GM19395 (cell line): ENCODE data around the gene GPR89B.
"Not testable (repeated sequence)": the region's sequence is repeated elsewhere in the genome, so short reads cannot be mapped to it uniquely, and the experiment has no call there.

Experiments
- ATAC-seq: cut with Tn5 transposase; IDR thresholded peaks from one replicate; pipeline ENCODE4 v1.9.1; 2021; ENCODE audit warnings: mild to moderate bottlenecking, moderate library complexity; ENCODE audit not compliant: unreplicated experiment

The GPR89B gene

GRCh38 chr1:147935296-147935695 is 7.1 kb downstream of the GPR89B start:
- not testable (repeated sequence) for ATAC-seq

GRCh38 chr1:147940456-147940855 is 12.2 kb downstream of the GPR89B start:
- ATAC-seq = not testable (repeated sequence)

- ATAC-seq = not testable (repeated sequence)
Observed at GRCh38 chr1:147942563-147942962, 14.3 kb downstream of the GPR89B start.

DNA sequence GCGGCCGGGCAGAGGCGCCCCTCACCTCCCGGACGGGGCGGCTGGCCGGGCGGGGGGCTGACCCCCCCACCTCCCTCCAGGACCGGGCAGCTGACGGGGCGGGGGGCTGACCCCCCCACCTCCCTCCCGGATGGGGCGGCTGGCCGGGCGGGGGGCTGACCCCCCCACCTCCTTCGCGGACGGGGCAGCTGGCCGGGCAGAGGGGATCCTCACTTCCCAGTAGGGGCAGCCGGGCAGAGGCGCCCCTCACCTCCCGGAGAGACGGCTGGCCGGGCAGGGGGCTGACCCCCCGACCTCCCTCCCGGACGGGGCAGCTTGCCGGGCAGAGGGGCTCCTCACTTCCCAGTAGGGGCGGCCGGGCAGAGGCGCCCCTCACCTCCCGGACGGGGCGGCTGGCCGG is 21.3 kb downstream of the GPR89B start:
- ATAC-seq = not testable (repeated sequence)

DNA sequence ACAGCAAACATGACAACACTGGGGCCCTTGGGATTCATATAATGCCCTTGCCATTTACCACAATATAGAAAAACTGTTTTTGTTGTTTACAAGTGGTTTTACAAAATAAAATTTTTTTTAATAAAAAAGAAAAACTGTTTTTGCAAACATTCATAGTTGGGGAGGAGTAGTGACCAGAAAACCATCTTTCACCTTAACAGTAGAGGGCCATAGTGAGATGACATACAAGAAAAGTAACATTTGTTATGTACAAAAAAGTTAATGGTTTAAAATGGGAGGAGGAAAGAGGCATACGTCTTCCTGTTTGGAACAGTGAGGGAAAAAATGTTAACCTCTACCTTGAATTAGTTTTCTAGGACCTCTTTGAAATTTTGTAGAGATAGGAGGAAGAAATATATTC is 30.7 kb downstream of the GPR89B start:
- ATAC-seq = not testable (repeated sequence)

- ATAC-seq = not testable (repeated sequence)
Observed at GRCh38 chr1:147959680-147960079, 31.5 kb downstream of the GPR89B start.

GRCh38 chr1:147964575-147964974 is 36.4 kb downstream of the GPR89B start:
- not testable (repeated sequence) for ATAC-seq

DNA sequence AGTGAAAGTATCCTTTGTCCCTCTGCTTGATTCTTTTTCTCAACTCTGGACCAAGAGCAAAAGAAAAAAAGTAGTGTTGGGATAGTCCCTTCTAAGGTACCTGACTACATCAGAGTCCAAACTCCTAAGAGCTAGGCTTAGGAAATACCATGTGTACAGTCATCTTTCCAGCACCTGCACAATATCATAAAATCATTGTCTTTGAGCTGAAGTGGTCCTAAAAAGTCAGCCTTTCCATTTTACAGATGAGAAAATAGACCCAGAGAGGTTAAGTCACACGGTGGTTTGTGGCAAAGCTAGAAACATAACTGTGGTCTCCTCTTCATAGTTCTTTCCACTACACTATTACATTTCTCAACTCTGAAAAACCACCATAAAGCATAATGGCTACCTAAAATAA is 38.4 kb downstream of the GPR89B start:
- not testable (repeated sequence) for ATAC-seq

DNA sequence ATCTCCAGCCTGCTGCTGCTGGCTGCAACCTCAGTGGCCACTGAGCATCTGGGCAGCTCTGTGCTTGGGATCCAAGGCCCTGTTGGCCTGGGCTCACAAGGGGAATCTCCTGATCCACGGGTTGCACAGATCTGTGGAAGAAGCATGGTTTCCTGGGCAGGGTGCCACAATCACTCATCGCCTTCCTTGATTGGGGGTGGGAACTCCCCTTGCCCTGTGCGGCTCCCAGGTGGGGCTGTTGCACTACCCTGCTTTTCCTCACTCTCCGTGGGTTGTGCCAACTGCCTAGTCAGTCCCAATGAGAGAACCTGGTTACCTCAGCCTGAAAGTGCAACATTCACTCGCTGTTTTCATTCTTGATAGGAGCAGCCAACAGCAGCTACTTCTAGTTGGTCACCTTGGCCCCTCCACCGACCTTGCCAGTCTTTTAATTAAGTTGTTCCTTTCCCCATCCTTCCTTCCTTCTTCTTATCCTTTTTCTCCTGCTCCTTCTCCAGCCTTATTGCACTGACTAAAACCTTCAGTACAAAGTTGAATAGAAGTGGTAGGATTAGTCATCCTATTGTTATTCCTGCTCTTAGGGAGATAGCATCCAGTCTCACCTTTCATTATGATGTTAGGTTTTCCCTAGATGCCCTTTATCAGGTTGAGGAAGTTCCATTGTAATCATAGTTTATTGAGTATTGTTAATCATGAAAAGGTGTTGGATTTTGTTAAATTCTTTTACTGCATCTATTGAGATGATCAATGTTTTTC is 50.9 kb downstream of the GPR89B start:
- ATAC-seq = not testable (repeated sequence)

GRCh38 chr1:147985374-147985773 is 57.2 kb downstream of the GPR89B start:
- not testable (repeated sequence) for ATAC-seq

GRCh38 chr1:147987893-147988292 is 59.7 kb downstream of the GPR89B start:
- ATAC-seq = not testable (repeated sequence)

DNA sequence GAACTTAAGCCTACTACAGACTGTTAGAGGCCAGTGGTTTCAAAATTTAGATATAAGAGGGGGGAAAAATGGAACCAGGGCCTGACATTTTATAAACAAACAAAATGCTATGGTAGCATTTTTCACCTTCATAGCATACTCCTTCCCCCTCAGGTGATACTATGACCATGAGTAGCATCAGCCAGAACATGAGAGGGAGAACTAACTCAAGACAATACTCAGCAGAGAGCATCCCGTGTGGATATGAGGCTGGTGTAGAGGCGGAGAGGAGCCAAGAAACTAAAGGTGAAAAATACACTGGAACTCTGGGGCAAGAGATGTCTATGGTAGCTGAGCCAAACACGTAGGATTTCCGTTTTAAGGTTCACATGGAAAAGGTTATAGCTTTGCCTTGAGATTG is 64.7 kb downstream of the GPR89B start:
- ATAC-seq = not testable (repeated sequence)

- not testable (repeated sequence) for ATAC-seq
Observed at GRCh38 chr1:147993400-147993799, 65.2 kb downstream of the GPR89B start.

DNA sequence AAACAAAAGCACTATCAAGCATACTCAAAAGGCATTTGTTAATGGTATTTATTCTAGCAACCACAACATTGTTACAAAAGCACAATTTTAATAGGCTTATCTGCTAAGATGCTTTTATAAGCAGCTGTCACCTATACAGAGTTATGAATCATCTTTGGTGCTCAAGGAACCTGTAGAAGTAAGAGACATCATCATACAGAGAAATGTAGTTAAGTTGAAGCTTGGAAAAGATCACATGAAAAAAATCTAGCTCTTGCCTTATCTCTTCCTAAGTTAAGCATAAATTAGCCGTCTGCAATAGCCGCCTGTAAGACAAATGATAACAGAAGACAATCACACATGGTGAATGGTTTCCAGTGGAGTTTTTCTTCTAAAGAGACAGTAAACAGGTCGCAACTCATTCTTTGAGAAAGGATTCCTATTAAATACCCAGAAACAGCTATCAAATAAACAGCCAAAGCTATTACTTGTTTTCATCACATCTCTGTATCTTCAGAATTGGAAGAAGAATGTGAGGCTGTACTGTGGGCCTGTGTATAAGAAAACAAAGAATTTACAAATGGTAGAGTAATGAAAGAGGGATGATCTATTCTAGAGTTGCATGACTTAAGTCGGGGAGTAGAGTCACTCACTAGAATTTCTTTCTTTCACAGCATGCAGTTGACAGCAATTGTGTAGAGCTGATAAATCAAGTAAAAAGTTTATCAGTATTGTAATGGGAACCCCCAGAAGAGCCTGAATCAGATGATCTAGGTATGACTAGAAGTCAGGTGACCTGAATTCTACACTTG is 65.8 kb downstream of the GPR89B start:
- ATAC-seq = not testable (repeated sequence)

- ATAC-seq = not testable (repeated sequence)
Observed at GRCh38 chr1:147996088-147996487, 67.9 kb downstream of the GPR89B start.

DNA sequence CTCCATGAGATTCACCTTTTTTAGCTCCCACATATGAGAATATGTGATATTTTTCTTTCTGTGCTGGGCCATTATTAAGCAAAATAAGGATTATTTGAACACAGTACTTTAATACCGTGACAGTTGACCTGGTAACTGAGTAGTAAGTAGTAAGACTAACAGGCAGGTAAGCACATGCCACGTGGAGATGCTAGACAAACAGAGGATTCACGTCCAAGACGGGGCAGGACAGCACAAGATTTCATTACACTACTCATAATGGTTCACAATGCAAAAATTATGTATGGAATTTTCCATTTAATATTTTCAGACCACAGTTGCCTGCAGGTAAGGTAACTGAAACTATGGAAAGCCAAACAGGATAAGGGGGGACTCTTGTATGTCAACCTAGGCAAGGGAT is 79.5 kb downstream of the GPR89B start:
- not testable (repeated sequence) for ATAC-seq

GRCh38 chr1:148010527-148010926 is 82.3 kb downstream of the GPR89B start:
- no peak for ATAC-seq

DNA sequence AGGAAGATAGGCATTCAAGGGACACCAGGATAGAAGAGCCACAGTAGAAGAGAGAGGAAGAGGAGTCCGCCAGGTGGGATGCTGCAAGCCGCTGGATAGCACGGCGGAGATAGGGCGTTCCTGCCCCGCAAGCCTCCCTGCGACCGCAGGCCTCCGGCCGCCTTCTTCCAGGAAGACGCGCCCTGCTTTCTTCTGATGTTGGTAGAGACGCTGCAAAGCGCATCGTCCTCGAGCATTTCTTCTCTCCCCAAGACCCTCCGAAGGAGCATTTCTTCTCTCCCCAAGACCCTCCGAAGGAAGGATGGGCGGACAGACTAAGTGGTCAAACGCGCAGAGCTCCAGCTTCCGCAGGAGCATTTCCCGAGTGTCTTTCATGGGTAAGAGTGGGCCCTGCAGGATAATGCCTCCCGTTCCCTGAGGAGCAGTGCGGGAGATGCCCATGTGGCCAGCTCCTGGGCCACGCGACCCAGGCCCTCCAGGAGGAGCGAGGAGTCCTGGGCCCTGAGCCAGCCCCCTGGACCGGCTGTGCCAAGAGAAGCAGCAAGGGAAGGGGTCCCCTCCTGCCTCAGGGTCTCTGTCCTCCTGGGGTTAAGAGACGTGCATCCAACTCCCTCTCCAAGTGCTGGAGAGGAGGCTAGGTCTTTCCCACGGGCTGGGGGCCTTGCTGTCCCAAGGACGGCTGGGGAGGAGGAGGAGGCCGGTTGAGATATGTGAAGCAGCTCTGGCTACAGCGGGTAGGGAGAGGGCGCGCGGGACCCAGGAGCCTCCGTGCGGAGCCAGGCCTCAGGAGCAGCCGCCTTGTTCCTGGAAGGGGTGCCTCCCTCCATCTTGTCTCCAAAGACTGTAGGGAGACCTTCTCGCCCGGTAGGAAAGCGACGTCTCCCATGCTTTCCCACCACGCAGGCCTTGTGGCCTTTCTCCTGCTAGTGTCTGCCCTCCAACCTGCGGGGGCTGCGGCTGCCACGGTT is 85.2 kb downstream of the GPR89B start:
- not testable (repeated sequence) for ATAC-seq

- ATAC-seq = not testable (repeated sequence)
Observed at GRCh38 chr1:148014289-148015200, 86.3 kb downstream of the GPR89B start.

- not testable (repeated sequence) for ATAC-seq
Observed at GRCh38 chr1:148024918-148025317, 96.7 kb downstream of the GPR89B start.
